ENCODE data around the gene CYFIP2. TPM values are rescaled to one million over a fixed set of nuclear protein-coding genes. Genes with fewer than 3 reads are reported as not detected.

The CYFIP2 gene
- total and polyA plus RNA-seq, 2 of the 8 experiments (the other 6 are each of a cell fraction or from before 2014, with no cell fraction given), result 45.1 to 80.6 TPM

- H4K20me1 ChIP-seq (replicated peaks in 1 of 2; ENCODE audit: control insufficient read depth in 1 of 2, insufficient read depth in 2 of 2, low read length in 2 of 2), result no peaks in the 10 kb centered on the region
- no peak overlapping the region for H3K56ac ChIP-seq (replicated peaks; ENCODE audit: insufficient read length, low read depth, low read length)
- FAIRE-seq (no peak), DNase-seq (ENCODE audit: low read depth in 1 of 2, low spot score in 2 of 2) (no peak)
- H2BK15ac ChIP-seq (ENCODE audit: low read length), result no peak overlapping the region
- no peak overlapping the region for H2BK120ac ChIP-seq (replicated peaks; ENCODE audit: low read depth, low read length)
- H2AFZ ChIP-seq (ENCODE audit: low read length), result no peak overlapping the region
- H3K79me2 ChIP-seq (ENCODE audit: control insufficient read depth in 1 of 2, insufficient read depth in 2 of 2, low read length in 2 of 2), result no peaks in the 10 kb centered on the region
- H3K23ac ChIP-seq (ENCODE audit: insufficient read length), result no peak overlapping the region
- H3K4me2 ChIP-seq (ENCODE audit: insufficient read depth in 1 of 2, low read depth in 2 of 2, low read length in 2 of 2), result no peak overlapping the region
- no peak overlapping the region for H3K18ac ChIP-seq (ENCODE audit: extremely low read depth, low read length)
- no peak overlapping the region for H3K4me3 ChIP-seq (ENCODE audit: extremely low read depth in 1 of 4, insufficient read depth in 2 of 4, low read depth in 3 of 4, low read length in 4 of 4)
- H4K5ac ChIP-seq (ENCODE audit: insufficient read length, low read depth, low read length), result no peak overlapping the region
- CTCF ChIA-PET (ENCODE audit: partially characterized antibody), result interaction anchor here (0.6 to 3.6 kb wide), 13 partner anchors 8 to 669 kb away, joined by 3 to 22 read pairs (median 3); partner anchors contain the start of genes NIPAL4 and THG1L
- H2BK5ac ChIP-seq (ENCODE audit: low read depth, low read length), result no peak overlapping the region
- no peak overlapping the region for H2BK20ac ChIP-seq (ENCODE audit: low read length)
- 88% methylated on average over 5 of the region's 5 CpGs; no CpG with 5 or more reads in 1 of the 2 experiments for WGBS, 2 experiments (ENCODE audit: extremely low coverage in 1 of 2, insufficient coverage in 1 of 2, insufficient read length in 1 of 2, insufficient replicate concordance in 2 of 2, low coverage in 1 of 2, low lambda C conversion rate in 2 of 2, missing lambda C conversion rate in 1 of 2)
- H3K27ac ChIP-seq (ENCODE audit: low read depth, low read length), result no peak overlapping the region
- no peak overlapping the region for H2AK5ac ChIP-seq (ENCODE audit: low read depth, low read length)
- no peak overlapping the region for H4K8ac ChIP-seq (ENCODE audit: extremely low read depth, insufficient read depth, low read length)
- POLR2A ChIA-PET (ENCODE audit: partially characterized antibody), result interaction anchor here (1.8 kb wide), 1 partner anchor 107 kb away, joined by 4 read pairs; no protein-coding TSS in a partner anchor
- no peak overlapping the region for H3K14ac ChIP-seq (ENCODE audit: insufficient read length)
- no peaks in the 10 kb centered on the region for H3K27me3 ChIP-seq (replicated peaks in 1 of 4; ENCODE audit: control insufficient read depth in 3 of 4, extremely low read depth in 1 of 4, insufficient read depth in 3 of 4, low read length in 3 of 4)
- H3K9me3 ChIP-seq (ENCODE audit: insufficient read depth in 2 of 2, low read depth in 1 of 2, low read length in 1 of 2), result no peaks in the 10 kb centered on the region
- no peak overlapping the region for H4K91ac ChIP-seq (replicated peaks; ENCODE audit: insufficient read length, low read length)
- no peak overlapping the region for H2BK12ac ChIP-seq (ENCODE audit: low read depth, low read length)
- H3K79me1 ChIP-seq (ENCODE audit: low read depth, low read length), result no peaks in the 10 kb centered on the region
- H3K36me3 ChIP-seq (ENCODE audit: control insufficient read depth in 2 of 4, insufficient read depth in 4 of 4, low read length in 3 of 4), result no peaks in the 10 kb centered on the region; a peak in 2 of 8 replicates
- no peak overlapping the region for H3K9ac ChIP-seq (replicated peaks in 1 of 4; ENCODE audit: extremely low read depth in 1 of 4, low read depth in 3 of 4, low read length in 3 of 4)
- peaks cover 0 to 5% (median 3%) of the 10 kb centered on the region in 4 experiments; a peak in 4 of 7 replicates for H3K4me1 ChIP-seq (replicated peaks in 1 of 4; ENCODE audit: control insufficient read depth in 3 of 4, insufficient read depth in 4 of 4, low read length in 3 of 4)
- H3K4ac ChIP-seq (replicated peaks; ENCODE audit: insufficient read length, low read depth, low read length), result no peak overlapping the region
- H3K23me2 ChIP-seq (ENCODE audit: low read depth, low read length), result no peaks in the 10 kb centered on the region
- no peak for TF ChIP-seq RFX5 (IDR thresholded peaks at IDR 0.05; ENCODE audit: borderline replicate concordance, low read depth, low read length)
- no peak for TF ChIP-seq EP300 (IDR thresholded peaks at IDR 0.05; ENCODE audit: borderline replicate concordance in 1 of 2, low read depth in 2 of 2, low read length in 2 of 2)
- no peak for TF ChIP-seq NRF1 (IDR thresholded peaks at IDR 0.05; ENCODE audit: low read depth, low read length)
- TF ChIP-seq RNF2 (IDR thresholded peaks at IDR 0.05; ENCODE audit: borderline replicate concordance, low read depth, low read length, missing control alignments, poor library complexity, severe bottlenecking), result no peak
- no peak for TF ChIP-seq YY1 (IDR thresholded peaks at IDR 0.05; ENCODE audit: low read depth, low read length)
- TF ChIP-seq ATF2 (IDR thresholded peaks at IDR 0.05; ENCODE audit: low read length), result no peak
- TF ChIP-seq HDAC2 (IDR thresholded peaks at IDR 0.05; ENCODE audit: borderline replicate concordance in 1 of 2, low read depth in 2 of 2, low read length in 2 of 2), result no peak
- no peak for TF ChIP-seq ATF3 (IDR thresholded peaks at IDR 0.05; ENCODE audit: insufficient read depth, low read depth, low read length)
Observed at GRCh38 chr5:157371655-157372471, 105.9 kb downstream of the CYFIP2 start.

All from H1 (cell line).